H9 (cell line): ENCODE measurements around the gene PLXNA4. TPM values are rescaled to one million over a fixed set of nuclear protein-coding genes. Genes with fewer than 3 reads are reported as not detected.
A peak's percentile ranks its signal among the peaks of the same experiment; 100 is the strongest.

ENCODE experiments used
- DNase-seq: peaks from one replicate; pipeline ENCODE4 v3.0.0-alpha.2; 2017
- H2AFZ ChIP-seq: one replicate; pipeline ENCODE4 v1.6.1; 2013; ENCODE audit warnings: mild to moderate bottlenecking, low read length, control low read depth, moderate library complexity
- H2AK5ac ChIP-seq: 2 replicates; pipeline ENCODE4 v1.6.1; 2013; ENCODE audit warnings: low read length, control low read depth, mixed read lengths; ENCODE audit not compliant: insufficient read length
- H2BK120ac ChIP-seq: one replicate; pipeline ENCODE4 v1.6.1; 2013; ENCODE audit warnings: low read depth, mild to moderate bottlenecking, low read length, control low read depth, inconsistent platforms; ENCODE audit not compliant: poor library complexity, severe bottlenecking
- H2BK12ac ChIP-seq: 2 replicates; pipeline ENCODE4 v1.6.1; 2013; ENCODE audit warnings: low read length, control low read depth, mixed read lengths, low read depth; ENCODE audit not compliant: insufficient read length
- H2BK15ac ChIP-seq: 2 replicates; pipeline ENCODE4 v1.6.1; 2013; ENCODE audit warnings: low read depth, low read length, control low read depth
- H2BK20ac ChIP-seq: one replicate; pipeline ENCODE4 v1.6.1; 2013; ENCODE audit warnings: low read depth, mild to moderate bottlenecking, low read length, control low read depth, inconsistent platforms; ENCODE audit not compliant: poor library complexity, severe bottlenecking
- H2BK5ac ChIP-seq: 2 replicates; pipeline ENCODE4 v1.6.1; 2013; ENCODE audit warnings: low read length, control low read depth, mixed read lengths; ENCODE audit not compliant: insufficient read length
- H3K14ac ChIP-seq: 2 replicates; pipeline ENCODE4 v1.6.1; 2013; ENCODE audit warnings: low read length, control low read depth; ENCODE audit not compliant: insufficient read depth
- H3K18ac ChIP-seq: 2 replicates; pipeline ENCODE4 v1.6.1; 2013; ENCODE audit warnings: low read depth, mild to moderate bottlenecking, mixed read lengths, low read length, control low read depth; ENCODE audit not compliant: insufficient read length
- H3K23ac ChIP-seq: 2 replicates; pipeline ENCODE4 v1.6.1; 2013; ENCODE audit warnings: low read length, control low read depth, mixed read lengths, low read depth; ENCODE audit not compliant: insufficient read length
- H3K23me2 ChIP-seq: 2 replicates; pipeline ENCODE4 v1.6.1; 2013; ENCODE audit warnings: low read depth, mild to moderate bottlenecking, mixed read lengths, low read length, control low read depth; ENCODE audit not compliant: insufficient read length, poor library complexity, severe bottlenecking
- H3K27ac ChIP-seq: 2 replicates; pipeline ENCODE4 v1.5.1; 2013; ENCODE audit warnings: low read length, control low read depth, mixed read lengths, low read depth; ENCODE audit not compliant: insufficient read length
- H3K27me3 ChIP-seq: 2 replicates; pipeline ENCODE4 v1.6.1; 2013; ENCODE audit warnings: low read length, control low read depth, inconsistent platforms; ENCODE audit not compliant: insufficient read depth
- H3K4ac ChIP-seq: 2 replicates; pipeline ENCODE4 v1.6.1; 2013; ENCODE audit warnings: low read depth, mild to moderate bottlenecking, control low read depth, inconsistent platforms, low read length, moderate library complexity
- H3K4me1 ChIP-seq: 2 replicates; pipeline ENCODE4 v1.6.1; 2013; ENCODE audit warnings: low read length, control low read depth, inconsistent platforms; ENCODE audit not compliant: insufficient read depth
- H3K4me2 ChIP-seq: 2 replicates; pipeline ENCODE4 v1.6.1; 2013; ENCODE audit warnings: low read length, control low read depth, mixed read lengths; ENCODE audit not compliant: insufficient read length, insufficient read depth
- H3K56ac ChIP-seq: 2 replicates; pipeline ENCODE4 v1.6.1; 2013; ENCODE audit warnings: low read depth, mild to moderate bottlenecking, mixed read lengths, low read length, control low read depth; ENCODE audit not compliant: insufficient read length
- H3K79me1 ChIP-seq: 2 replicates; pipeline ENCODE4 v1.6.1; 2013; ENCODE audit warnings: low read depth, mild to moderate bottlenecking, moderate library complexity, low read length, control low read depth, inconsistent platforms; ENCODE audit not compliant: insufficient read depth, poor library complexity, severe bottlenecking
- H3K79me2 ChIP-seq: 2 replicates; pipeline ENCODE4 v1.6.1; 2013; ENCODE audit warnings: low read length, control low read depth, inconsistent platforms; ENCODE audit not compliant: insufficient read depth
- H3K9ac ChIP-seq: 2 replicates; pipeline ENCODE4 v1.6.1; 2013; ENCODE audit warnings: low read length, control low read depth, mixed read lengths; ENCODE audit not compliant: insufficient read length; ENCODE audit errors: extremely low read depth
- H3K9me3 ChIP-seq: one replicate; pipeline ENCODE4 v1.6.1; 2013; ENCODE audit warnings: low read depth, low read length, inconsistent platforms; ENCODE audit not compliant: control insufficient read depth
- H3T11ph ChIP-seq: one replicate; pipeline ENCODE4 v1.6.1; 2013; ENCODE audit warnings: mild to moderate bottlenecking, low read length, control low read depth, inconsistent platforms
- H4K20me1 ChIP-seq: one replicate; pipeline ENCODE4 v1.6.1; 2013; ENCODE audit not compliant: control insufficient read depth, insufficient read length, insufficient read depth
- H4K5ac ChIP-seq: 2 replicates; pipeline ENCODE4 v1.6.1; 2013; ENCODE audit warnings: low read depth, mild to moderate bottlenecking, mixed read lengths, low read length, control low read depth; ENCODE audit not compliant: insufficient read length
- H4K8ac ChIP-seq: replicated peaks from 2 replicates; pipeline ENCODE4 v1.6.1; 2013; ENCODE audit warnings: low read length, control low read depth, mixed read lengths, low read depth; ENCODE audit not compliant: insufficient read length
- H4K91ac ChIP-seq: 2 replicates; pipeline ENCODE4 v1.6.1; 2013; ENCODE audit warnings: low read depth, mild to moderate bottlenecking, moderate library complexity, mixed read lengths, low read length, control low read depth; ENCODE audit not compliant: insufficient read length
- H3K27ac Mint-ChIP-seq, 3 experiments: 2 replicates in 2 of 3; 3 replicates in 1 of 3; pipeline ENCODE4 v1.8.0; 2020 to 2021; ENCODE audit warnings: mixed read lengths in 3 of 3, mild to moderate bottlenecking in 1 of 3, moderate library complexity in 1 of 3
- H3K27me3 Mint-ChIP-seq: 2 replicates; pipeline ENCODE4 v1.8.0; 2021; ENCODE audit warnings: low read depth, mild to moderate bottlenecking, moderate library complexity, mixed read lengths
- H3K36me3 Mint-ChIP-seq, 3 experiments: 2 replicates in 2 of 3; 3 replicates in 1 of 3; pipeline ENCODE4 v1.8.0; 2020 to 2021; ENCODE audit warnings: low read depth in 3 of 3, mixed read lengths in 3 of 3; ENCODE audit not compliant: insufficient read depth in 1 of 3
- H3K4me1 Mint-ChIP-seq, 2 experiments: 2 replicates each; pipeline ENCODE4 v1.8.0; 2020; ENCODE audit warnings: mixed read lengths in 2 of 2
- H3K4me3 Mint-ChIP-seq, 2 experiments: 2 replicates in 1 of 2; 3 replicates in 1 of 2; pipeline ENCODE4 v1.8.0; 2020 to 2021; ENCODE audit warnings: mild to moderate bottlenecking in 2 of 2, mixed read lengths in 2 of 2, moderate library complexity in 1 of 2
- H3K9me3 Mint-ChIP-seq, 2 experiments: 2 replicates in 1 of 2; 3 replicates in 1 of 2; pipeline ENCODE4 v1.8.0; 2020; ENCODE audit warnings: mild to moderate bottlenecking in 2 of 2, mixed read lengths in 2 of 2, moderate library complexity in 1 of 2
- WGBS: extraction: QIAGEN DNeasy Blood & Tissue Kit; methylation state at CpG from one replicate; pipeline ENCODE4 v1.1.7; 2013; ENCODE audit warnings: missing lambda C conversion rate, low lambda C conversion rate, mixed read lengths; ENCODE audit not compliant: insufficient read length; ENCODE audit errors: extremely low coverage; 5-methylcytosine and 5-hydroxymethylcytosine counted together
- total RNA-seq: library from RNA; stranded (reverse); gene quantifications from 2 replicates; pipeline ENCODE4 v1.2.1, GENCODE V29; 2021
- TF ChIP-seq, protein P1 (sequence below): fragments of 200-600 bp; sonication (generic); conservative IDR thresholded peaks from 3 replicates; pipeline ENCODE4 v1.8.0; 2021; ENCODE audit warnings: antibody characterized with exemption, mild to moderate bottlenecking

PLXNA4 gene
- total RNA-seq, 1 experiment from 2014 or later, result 0.35 TPM

DNA sequence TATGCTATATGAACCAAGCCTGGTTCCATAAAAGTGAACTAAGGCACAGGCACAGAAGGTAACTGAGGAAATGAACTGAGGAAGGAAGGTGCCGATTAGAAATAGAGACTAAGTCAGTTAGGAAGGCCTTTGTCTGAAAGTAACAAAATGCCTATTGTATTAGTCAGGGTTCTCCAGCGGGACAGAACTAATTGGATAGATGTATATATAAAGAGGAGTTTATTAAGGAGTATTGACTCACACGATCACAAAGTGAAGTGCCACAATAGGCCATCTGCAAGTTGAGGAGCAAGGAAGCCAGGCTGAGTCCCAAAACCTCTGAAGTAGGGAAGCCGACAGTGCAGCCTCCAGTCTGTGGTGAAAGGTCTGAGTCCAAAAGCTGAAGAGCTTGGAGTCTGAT lies 13.9 kb upstream of the PLXNA4 start:
- Histone ChIP-seq H4K8ac (no peak overlapping the region), H3T11ph (no peak overlapping the region), H3K9ac (no peak overlapping the region), H2AK5ac (no peak overlapping the region), H3K27me3 (no peaks in the 10 kb centered on the region), H3K79me2 (no peaks in the 10 kb centered on the region), H3K4ac (no peak overlapping the region), H2BK120ac (no peak overlapping the region), H2BK15ac (no peak overlapping the region), H3K4me2 (no peak overlapping the region), H3K79me1 (no peaks in the 10 kb centered on the region), H4K5ac (no peak overlapping the region), H2AFZ (no peak overlapping the region), H3K9me3 (no peaks in the 10 kb centered on the region), H3K56ac (no peak overlapping the region), H2BK12ac (no peak overlapping the region), H3K23ac (no peak overlapping the region), H3K27ac (no peak overlapping the region), H2BK20ac (no peak overlapping the region), H3K18ac (no peak overlapping the region), H3K4me1 (no peaks in the 10 kb centered on the region), H3K23me2 (no peaks in the 10 kb centered on the region), H2BK5ac (no peak overlapping the region), H4K20me1 (peaks cover 3% of the 10 kb centered on the region), H4K91ac (no peak overlapping the region), H3K14ac (no peak overlapping the region)
- Mint-ChIP-seq H3K4me3 (no peak overlapping the region), H3K36me3 (no peaks in the 10 kb centered on the region), H3K9me3 (no peaks in the 10 kb centered on the region), H3K4me1 (peaks cover 0 to 5% of the 10 kb centered on the region in 2 experiments; a peak in 2 of 4 replicates), H3K27me3 (peaks cover 15% of the 10 kb centered on the region), H3K27ac (no peak overlapping the region)
- TF ChIP-seq, protein P1, sequence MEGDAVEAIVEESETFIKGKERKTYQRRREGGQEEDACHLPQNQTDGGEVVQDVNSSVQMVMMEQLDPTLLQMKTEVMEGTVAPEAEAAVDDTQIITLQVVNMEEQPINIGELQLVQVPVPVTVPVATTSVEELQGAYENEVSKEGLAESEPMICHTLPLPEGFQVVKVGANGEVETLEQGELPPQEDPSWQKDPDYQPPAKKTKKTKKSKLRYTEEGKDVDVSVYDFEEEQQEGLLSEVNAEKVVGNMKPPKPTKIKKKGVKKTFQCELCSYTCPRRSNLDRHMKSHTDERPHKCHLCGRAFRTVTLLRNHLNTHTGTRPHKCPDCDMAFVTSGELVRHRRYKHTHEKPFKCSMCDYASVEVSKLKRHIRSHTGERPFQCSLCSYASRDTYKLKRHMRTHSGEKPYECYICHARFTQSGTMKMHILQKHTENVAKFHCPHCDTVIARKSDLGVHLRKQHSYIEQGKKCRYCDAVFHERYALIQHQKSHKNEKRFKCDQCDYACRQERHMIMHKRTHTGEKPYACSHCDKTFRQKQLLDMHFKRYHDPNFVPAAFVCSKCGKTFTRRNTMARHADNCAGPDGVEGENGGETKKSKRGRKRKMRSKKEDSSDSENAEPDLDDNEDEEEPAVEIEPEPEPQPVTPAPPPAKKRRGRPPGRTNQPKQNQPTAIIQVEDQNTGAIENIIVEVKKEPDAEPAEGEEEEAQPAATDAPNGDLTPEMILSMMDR, result no peak
- WGBS, result no CpG with 5 or more reads among the region's 4 CpGs
- peak; percentile 0 for DNase-seq
